Psoas muscle (tissue), 8 donors: ENCODE data around the gene KLF16. TPM values are rescaled to one million over a fixed set of nuclear protein-coding genes. Genes with fewer than 3 reads are reported as not detected.

Experiments
- ATAC-seq, 4 donors: fragments of 200-7000 bp; cut with Tn5 transposase; one replicate each; pipeline ENCODE4 v1.9.1; 2020; ENCODE audit warnings: moderate library complexity in 3 of 4, mild to moderate bottlenecking in 2 of 4
- DNase-seq, 2 donors: peaks; one replicate each; pipeline ENCODE4 v3.0.0-alpha.2; 2020
- H3K27ac ChIP-seq: fragments of 200-600 bp; one replicate; pipeline ENCODE4 v1.8.0; 2022
- H3K27me3 ChIP-seq, 3 donors: fragments of 200-600 bp in 1 of 3; one replicate each; pipeline versions ENCODE4 v1.6.1 to v1.8.0; 2013 to 2022; ENCODE audit warnings: low read length in 2 of 3, mild to moderate bottlenecking in 2 of 3, moderate library complexity in 1 of 3; ENCODE audit not compliant: insufficient read depth in 3 of 3
- H3K36me3 ChIP-seq, 2 donors: fragments of 200-600 bp in 1 of 2; one replicate each; pipeline versions ENCODE4 v1.6.1 to v1.8.0; 2013 to 2022; ENCODE audit warnings: low read depth in 1 of 2, mild to moderate bottlenecking in 1 of 2, moderate library complexity in 1 of 2; ENCODE audit not compliant: insufficient read depth in 1 of 2
- H3K4me1 ChIP-seq: fragments of 200-600 bp; one replicate; pipeline ENCODE4 v1.8.0; 2022
- H3K4me3 ChIP-seq: fragments of 200-600 bp; one replicate; pipeline ENCODE4 v1.8.0; 2022; ENCODE audit warnings: mild to moderate bottlenecking
- H3K9me3 ChIP-seq: fragments of 200-600 bp; one replicate; pipeline ENCODE4 v1.8.0; 2022
- CTCF ChIP-seq: fragments of 200-600 bp; IDR thresholded peaks from one replicate; pipeline ENCODE4 v1.8.0; 2022; ENCODE audit warnings: antibody characterized with exemption
- WGBS, 3 donors: extraction: QIAGEN DNeasy Blood & Tissue Kit; methylation state at CpG; one replicate each; pipeline versions ENCODE4 v1.1.6 to v1.1.7; 2013; 5-methylcytosine and 5-hydroxymethylcytosine counted together
- intact Hi-C, 2 donors: fragments of 100-400 bp; cut with DNase I; formaldehyde crosslinking; loops; one replicate each; pipeline versions ENCODE4 v1.11.0 to v1.14.2; 2022
- polyA plus RNA-seq, 3 donors: library from polyadenylated mRNA; stranded (reverse); fragments of 200-250 nt; gene quantifications; one replicate each; pipeline ENCODE4 v1.2.3, GENCODE V29; 2013
- total RNA-seq, 4 donors: library from RNA; stranded (reverse); fragmentation: NEBNext Ultra II Directional in 2 of 4; extraction: Animal tissue kit (Norgen Biotek cat#: 25700) in 2 of 4; gene quantifications; one replicate each; pipeline versions ENCODE4 v1.2.1 to v1.2.4, GENCODE V29; 2021 to 2023
- donor health status: healthy with polysubstance abuse.
- donor health status: DM: no; HTN: no; CAD: no; lungs with moderate emphysema.
- donor health status: Bipolar disorder and iron deficiency.
- donor health status: healthy.
- donor health status: DM: yes; HTN: yes; CAD: no.
- donor health status: DM: no; HTN: no; CAD: no.
- donor health status: DM: no; HTN: no; CAD: no.
- donor health status: DM: yes; HTN: yes; CAD: no.

KLF16 gene
- total and polyA plus RNA-seq, 7 donors = 2.2 to 13.0 (median 3.3) TPM

- no peak for TF ChIP-seq CTCF
- Histone ChIP-seq H3K4me1 (no peaks in the 10 kb centered on the region), H3K27me3 (no peaks in the 10 kb centered on the region), H3K36me3 (peaks cover 11 to 91% of the 10 kb centered on the region in 2 donors), H3K4me3 (no peak overlapping the region), H3K9me3 (no peaks in the 10 kb centered on the region), H3K27ac (no peak overlapping the region)
- DNase-seq (no peak), ATAC-seq (no peak)
- WGBS, 3 donors = 89 to 92% (median 89%) methylated on average over 26 to 33 of the region's 33 CpGs
- intact Hi-C loops = no loop called here
Observed at GRCh38 chr19:1818549-1819195, 44.7 kb downstream of the KLF16 start.

- peaks cover 11 to 81% of the 10 kb centered on the region in 2 donors for H3K36me3 ChIP-seq
- H3K27me3 ChIP-seq = no peaks in the 10 kb centered on the region
- WGBS, 3 donors = 81 to 92% (median 85%) methylated on average over 23 to 25 of the region's 25 CpGs
- H3K27ac ChIP-seq = no peak overlapping the region
- H3K4me3 ChIP-seq = no peak overlapping the region
- ATAC-seq = no peak
- DNase-seq = no peak
- intact Hi-C loops = no loop called here
- H3K9me3 ChIP-seq = no peaks in the 10 kb centered on the region
- H3K4me1 ChIP-seq = no peaks in the 10 kb centered on the region
- no peak for TF ChIP-seq CTCF
Observed at GRCh38 chr19:1817553-1818179, 45.7 kb downstream of the KLF16 start.

GRCh38 chr19:1816530-1817298 lies 46.7 kb downstream of the KLF16 start:
- Histone ChIP-seq H3K4me3 (no peak overlapping the region), H3K36me3 (peaks cover 11 to 71% of the 10 kb centered on the region in 2 donors), H3K4me1 (peaks cover 3% of the 10 kb centered on the region), H3K9me3 (no peaks in the 10 kb centered on the region), H3K27me3 (no peaks in the 10 kb centered on the region), H3K27ac (no peak overlapping the region)
- 87 to 91% (median 91%) methylated on average over 33 to 36 of the region's 36 CpGs for WGBS, 3 donors
- no peak for TF ChIP-seq CTCF
- intact Hi-C loops = no loop called here
- no peak for DNase-seq
- ATAC-seq = no peak

- peaks cover 5% of the 10 kb centered on the region for H3K4me1 ChIP-seq
Observed at GRCh38 chr19:1815605-1816529, 47.5 kb downstream of the KLF16 start.

More at GRCh38 chr19:1815605-1816529, 47.5 kb downstream of the KLF16 start:
- H3K27me3 ChIP-seq = no peaks in the 10 kb centered on the region
- intact Hi-C loops = no loop called here
- H3K4me3 ChIP-seq = no peak overlapping the region
- no peak overlapping the region for H3K27ac ChIP-seq
- no peaks in the 10 kb centered on the region for H3K9me3 ChIP-seq
- DNase-seq (no peak), ATAC-seq (no peak)
- WGBS, 3 donors = 89 to 91% (median 90%) methylated on average over 51 to 61 of the region's 61 CpGs
- TF ChIP-seq CTCF = no peak
- peaks cover 11 to 63% of the 10 kb centered on the region in 2 donors for H3K36me3 ChIP-seq
